ENCODE measurements around the gene CWC15. TPM values are rescaled to one million over a fixed set of nuclear protein-coding genes. Genes with fewer than 3 reads are reported as not detected.

CWC15 gene
- total RNA-seq, 1 donor from 2014 or later: 40.8 TPM

- DNase-seq: no peak
These were observed 60.5 kb downstream of the CWC15 start for GRCh38 chr11:94912806-94913205.

Other genes starting within 250 kb of the CWC15 start
- gene AMOTL1, start 205.2 kb downstream of the CWC15 start, total RNA-seq: 38.1 and 53.4 TPM in 2 replicates
- gene KDM4D, start 153 bp upstream of the CWC15 start, total RNA-seq: 0.17 and 0.65 TPM in 2 replicates
- not detected in 2 replicates for gene KDM4E, start 51.7 kb upstream of the CWC15 start, total RNA-seq
- gene KDM4F, start 75.9 kb upstream of the CWC15 start, total RNA-seq: not detected in 2 replicates
- gene SRSF8, start 93.4 kb upstream of the CWC15 start, total RNA-seq: 17.9 and 27.0 TPM in 2 replicates
- gene ENDOD1, start 116.3 kb upstream of the CWC15 start, total RNA-seq: 61.1 and 74.7 TPM in 2 replicates